NB4 (cell line): ENCODE results near the gene FIBCD1.

Experiments
- CTCF ChIP-seq: IDR thresholded peaks from one replicate; pipeline ENCODE4 v1.5.1; 2012; ENCODE audit warnings: low read depth, low read length
- MYC ChIP-seq: IDR thresholded peaks from 2 replicates; pipeline ENCODE4 v1.6.1; 2011; ENCODE audit warnings: low read depth, low read length
- POLR2A ChIP-seq: IDR thresholded peaks from 2 replicates; pipeline ENCODE4 v1.6.1; 2011; ENCODE audit warnings: mild to moderate bottlenecking; ENCODE audit not compliant: insufficient read length; ENCODE audit errors: extremely low read depth

- TF ChIP-seq CTCF = no peak
- TF ChIP-seq MYC = no peak
- TF ChIP-seq POLR2A = no peak
These were observed 15.2 kb downstream of the FIBCD1 start for GRCh38 chr9:130923611-130924447.
